Astrocyte of the spinal cord (primary cell): ENCODE measurements around the gene C10orf90.

Source experiments
- DNase-seq: peaks from one replicate; pipeline ENCODE4 v3.0.0; 2011; ENCODE audit warnings: low read depth, low spot score
- H3K4me3 ChIP-seq: 2 replicates; pipeline ENCODE4 v1.5.1; 2011; ENCODE audit warnings: low read depth, mild to moderate bottlenecking, low read length, moderate library complexity
- CTCF ChIP-seq: IDR thresholded peaks from 2 replicates; pipeline ENCODE4 v1.5.1; 2012; ENCODE audit warnings: low read depth, mild to moderate bottlenecking, low read length, inconsistent platforms
- in situ Hi-C: cut with HindIII; loops from 2 replicates; pipeline ENCODE4 v1.10.0; 2017; ENCODE audit warnings: low sequenced_read_pairs

The C10orf90 gene

DNA sequence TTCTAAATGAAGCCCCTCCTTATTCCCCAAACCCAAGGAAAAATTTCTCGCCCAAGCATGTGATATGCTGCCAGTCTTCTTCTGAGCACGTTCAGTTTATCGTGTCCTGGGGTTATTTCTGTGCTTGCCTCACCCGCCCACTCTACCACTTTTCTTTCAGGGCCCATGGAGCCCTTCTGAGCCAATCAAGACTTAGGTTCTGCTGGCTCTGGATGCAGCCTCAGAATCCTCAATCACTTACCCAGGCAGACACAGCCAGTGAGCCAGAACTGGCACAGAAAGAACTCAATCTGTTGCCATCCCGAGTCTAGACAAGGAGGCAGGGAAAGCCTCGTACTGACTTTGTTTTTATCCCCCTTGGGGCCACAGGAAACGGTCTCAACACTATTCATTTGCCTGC lies 34.2 kb upstream of the C10orf90 start:
- H3K4me3 ChIP-seq, result no peak overlapping the region
- DNase-seq, result no peak
- no peak for TF ChIP-seq CTCF
- in situ Hi-C loops, result no loop called here

- no peak overlapping the region for H3K4me3 ChIP-seq
- TF ChIP-seq CTCF, result no peak
- DNase-seq, result peak; percentile 61
- in situ Hi-C loops, result no loop called here
These were observed 31.7 kb upstream of the C10orf90 start for GRCh38 chr10:126702181-126702580.

GRCh38 chr10:126701526-126701925 lies 31.0 kb upstream of the C10orf90 start:
- in situ Hi-C loops, result no loop called here
- H3K4me3 ChIP-seq, result no peak overlapping the region
- DNase-seq, result no peak
- no peak for TF ChIP-seq CTCF

DNA sequence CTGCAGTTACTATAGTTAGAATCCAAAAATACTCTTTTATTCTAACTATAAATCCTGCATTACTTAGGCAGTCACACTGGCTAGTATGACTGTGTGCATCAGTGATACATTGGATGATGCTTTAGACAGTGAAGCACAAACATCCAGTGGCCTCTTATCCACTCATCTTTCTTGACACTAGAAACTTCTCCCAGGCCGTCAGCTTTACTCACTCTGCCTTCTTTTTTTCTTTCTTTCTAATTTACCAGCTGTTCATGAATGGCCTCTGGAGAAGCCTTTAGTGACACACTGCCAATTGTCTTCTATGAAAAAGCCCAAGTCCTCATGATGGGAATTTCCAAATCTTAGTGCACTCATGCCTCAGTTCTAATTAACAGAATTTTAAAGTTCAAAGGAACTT lies 26.2 kb upstream of the C10orf90 start:
- TF ChIP-seq CTCF, result no peak
- H3K4me3 ChIP-seq, result no peak overlapping the region
- DNase-seq, result no peak
- in situ Hi-C loops, result no loop called here

DNA sequence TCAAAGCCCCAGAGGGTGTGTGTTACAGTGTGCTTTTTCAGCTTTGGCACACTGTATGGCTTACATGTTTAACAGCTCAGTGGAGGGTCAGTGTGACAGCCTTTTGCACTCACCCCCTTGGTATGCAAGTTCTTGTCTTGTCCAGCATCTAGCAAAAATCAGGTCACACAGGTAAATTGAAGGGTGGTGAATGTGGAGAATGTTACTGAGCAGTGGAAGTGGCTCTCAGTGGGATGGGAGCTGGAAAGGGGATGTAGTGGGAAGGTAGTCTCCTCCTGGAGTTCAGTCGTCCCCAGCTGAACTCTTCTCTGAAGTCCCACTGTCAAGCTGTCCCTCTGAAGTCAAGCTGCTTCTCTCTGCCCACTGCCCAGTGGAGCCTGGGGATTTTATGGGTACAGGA lies 21.0 kb upstream of the C10orf90 start:
- no peak for DNase-seq
- no peak for TF ChIP-seq CTCF
- H3K4me3 ChIP-seq, result no peak overlapping the region
- in situ Hi-C loops, result no loop called here

GRCh38 chr10:126690534-126690933 lies 20.0 kb upstream of the C10orf90 start:
- in situ Hi-C loops, result no loop called here
- TF ChIP-seq CTCF, result no peak
- DNase-seq, result no peak

GRCh38 chr10:126689461-126689994 lies 19.0 kb upstream of the C10orf90 start:
- DNase-seq, result no peak
- in situ Hi-C loops, result no loop called here
- H3K4me3 ChIP-seq, result no peak overlapping the region
- TF ChIP-seq CTCF, result no peak

More at GRCh38 chr10:126690534-126690933, 20.0 kb upstream of the C10orf90 start:
- H3K4me3 ChIP-seq, result no peak overlapping the region
